ENCODE results near the gene CCBE1. TPM values are rescaled to one million over a fixed set of nuclear protein-coding genes. Genes with fewer than 3 reads are reported as not detected.

The CCBE1 gene
- total RNA-seq, 4 donors from 2014 or later = 2.2 to 7.7 (median 4.1) TPM

DNA sequence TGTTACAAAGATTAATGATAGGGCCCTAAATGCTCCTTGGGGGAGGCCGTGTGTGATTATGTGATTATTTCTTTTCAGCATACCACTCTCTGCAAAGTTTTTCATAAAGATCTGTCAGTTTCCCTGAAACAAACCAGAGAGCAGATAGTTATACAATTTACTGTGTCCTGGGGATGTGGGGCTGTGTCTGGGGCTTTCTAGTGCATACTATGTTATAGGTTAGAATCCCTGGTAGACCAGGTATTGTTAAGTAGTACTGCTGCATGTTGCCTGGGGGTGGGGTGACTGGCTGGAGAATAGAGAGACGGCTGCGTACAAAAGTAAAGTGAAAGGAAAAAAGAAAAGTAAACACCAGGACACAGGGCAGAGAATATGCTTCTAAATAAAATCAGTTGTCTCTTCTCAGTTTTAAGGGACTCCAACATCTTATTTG lies 3.3 kb upstream of the CCBE1 start:
- no peak for ATAC-seq
- no peaks in the 10 kb centered on the region for H3K9me3 ChIP-seq
- no peak overlapping the region for H3K4me3 ChIP-seq
- TF ChIP-seq EP300 (IDR thresholded peaks at IDR 0.05) (no peak), POLR2AphosphoS5 (IDR thresholded peaks at IDR 0.05) (no peak), POLR2A (IDR thresholded peaks at IDR 0.05) (no peak)
- TF ChIP-seq, protein P1, sequence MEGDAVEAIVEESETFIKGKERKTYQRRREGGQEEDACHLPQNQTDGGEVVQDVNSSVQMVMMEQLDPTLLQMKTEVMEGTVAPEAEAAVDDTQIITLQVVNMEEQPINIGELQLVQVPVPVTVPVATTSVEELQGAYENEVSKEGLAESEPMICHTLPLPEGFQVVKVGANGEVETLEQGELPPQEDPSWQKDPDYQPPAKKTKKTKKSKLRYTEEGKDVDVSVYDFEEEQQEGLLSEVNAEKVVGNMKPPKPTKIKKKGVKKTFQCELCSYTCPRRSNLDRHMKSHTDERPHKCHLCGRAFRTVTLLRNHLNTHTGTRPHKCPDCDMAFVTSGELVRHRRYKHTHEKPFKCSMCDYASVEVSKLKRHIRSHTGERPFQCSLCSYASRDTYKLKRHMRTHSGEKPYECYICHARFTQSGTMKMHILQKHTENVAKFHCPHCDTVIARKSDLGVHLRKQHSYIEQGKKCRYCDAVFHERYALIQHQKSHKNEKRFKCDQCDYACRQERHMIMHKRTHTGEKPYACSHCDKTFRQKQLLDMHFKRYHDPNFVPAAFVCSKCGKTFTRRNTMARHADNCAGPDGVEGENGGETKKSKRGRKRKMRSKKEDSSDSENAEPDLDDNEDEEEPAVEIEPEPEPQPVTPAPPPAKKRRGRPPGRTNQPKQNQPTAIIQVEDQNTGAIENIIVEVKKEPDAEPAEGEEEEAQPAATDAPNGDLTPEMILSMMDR (IDR thresholded peaks at IDR 0.05) = no peak
- H3K36me3 ChIP-seq = no peaks in the 10 kb centered on the region
- no peak overlapping the region for H3K27ac ChIP-seq
- peaks cover 0 to 41% (median 16%) of the 10 kb centered on the region in 3 donors for H3K4me1 ChIP-seq
- 53 to 78% methylated on average over 2 to 3 of the region's 3 CpGs for WGBS, 2 donors (ENCODE audit: low coverage in 1 of 2)
- peaks cover 38% of the 10 kb centered on the region for H3K27me3 ChIP-seq

DNA sequence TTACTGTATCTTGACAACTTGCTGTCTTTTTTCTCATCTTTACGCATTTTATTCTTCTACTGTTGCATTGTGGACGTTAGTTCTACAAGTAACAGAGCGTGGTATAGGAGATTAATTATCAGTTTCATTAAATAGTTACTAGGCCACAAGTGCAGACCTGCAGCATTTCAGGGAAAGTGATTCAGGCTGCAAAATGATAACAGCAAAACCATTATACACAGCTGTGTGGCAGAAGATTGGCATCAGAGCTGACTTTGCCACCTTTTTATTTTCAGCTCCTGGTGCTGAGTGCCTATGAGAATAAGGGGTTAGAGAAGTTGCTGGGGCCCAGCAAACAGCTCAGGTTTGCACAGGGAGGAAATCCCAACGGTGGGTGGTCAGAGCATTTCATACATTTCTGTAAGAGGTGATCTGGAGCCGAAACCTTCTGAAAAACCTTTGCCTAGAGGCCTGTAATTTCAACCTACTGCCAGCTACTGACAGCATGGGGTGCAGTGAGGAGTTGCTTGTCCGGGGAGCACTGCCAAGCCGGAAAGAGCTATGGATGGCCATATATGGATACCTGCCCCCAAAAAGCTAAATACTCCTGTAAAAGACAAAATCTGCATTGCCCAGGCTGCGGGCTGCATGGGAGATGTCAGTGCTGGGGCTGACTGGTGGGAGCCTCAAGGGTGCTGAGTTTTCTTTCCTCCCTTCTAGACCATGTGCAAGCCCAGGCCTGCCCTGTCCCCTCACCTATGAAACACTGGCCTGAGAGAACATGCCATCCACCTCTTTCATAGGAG lies 2.7 kb upstream of the CCBE1 start:
- H3K36me3 ChIP-seq = no peaks in the 10 kb centered on the region
- WGBS, 2 donors (ENCODE audit: low coverage in 1 of 2) = 72 to 78% methylated on average over 4 to 7 of the region's 8 CpGs
- TF ChIP-seq, protein P1 (IDR thresholded peaks at IDR 0.05) = no peak
- TF ChIP-seq POLR2AphosphoS5 (IDR thresholded peaks at IDR 0.05) (no peak), POLR2A (IDR thresholded peaks at IDR 0.05) (no peak), EP300 (IDR thresholded peaks at IDR 0.05) (no peak)
- no peak overlapping the region for H3K27ac ChIP-seq
- peaks cover 0 to 35% (median 16%) of the 10 kb centered on the region in 3 donors for H3K4me1 ChIP-seq
- H3K27me3 ChIP-seq = peaks cover 44% of the 10 kb centered on the region
- no peak for ATAC-seq
- H3K9me3 ChIP-seq = no peaks in the 10 kb centered on the region
- no peak overlapping the region for H3K4me3 ChIP-seq

DNA sequence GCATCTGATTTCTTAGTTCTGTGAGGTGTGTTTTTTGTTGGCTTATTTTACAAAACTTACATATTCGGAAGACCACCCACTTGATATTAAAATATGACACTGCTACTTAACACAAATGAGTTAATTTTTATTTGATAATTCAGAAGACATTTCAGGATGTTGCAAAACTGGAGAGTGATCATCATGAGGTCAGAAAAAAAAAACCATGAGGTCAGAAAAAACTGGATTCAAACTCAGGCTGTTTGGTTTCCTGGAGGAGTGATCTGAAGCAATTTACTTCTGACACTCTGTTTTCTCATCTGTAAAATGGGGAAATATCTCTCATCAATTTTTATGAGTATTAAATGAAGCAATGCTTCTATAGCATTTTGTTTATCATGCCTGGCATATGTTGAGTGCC lies 1.8 kb upstream of the CCBE1 start:
- Histone ChIP-seq H3K36me3 (no peaks in the 10 kb centered on the region), H3K27me3 (peaks cover 53% of the 10 kb centered on the region), H3K27ac (no peak overlapping the region), H3K9me3 (no peaks in the 10 kb centered on the region), H3K4me1 (peaks cover 0 to 32% (median 16%) of the 10 kb centered on the region in 3 donors), H3K4me3 (no peak overlapping the region)
- 92 to 100% methylated on average over 1 of the region's 1 CpG for WGBS, 2 donors (ENCODE audit: low coverage in 1 of 2)
- TF ChIP-seq, protein P1 (IDR thresholded peaks at IDR 0.05) = no peak
- no peak for TF ChIP-seq POLR2A (IDR thresholded peaks at IDR 0.05)
- no peak for TF ChIP-seq POLR2AphosphoS5 (IDR thresholded peaks at IDR 0.05)
- TF ChIP-seq EP300 (IDR thresholded peaks at IDR 0.05) = no peak
- ATAC-seq = no peak

DNA sequence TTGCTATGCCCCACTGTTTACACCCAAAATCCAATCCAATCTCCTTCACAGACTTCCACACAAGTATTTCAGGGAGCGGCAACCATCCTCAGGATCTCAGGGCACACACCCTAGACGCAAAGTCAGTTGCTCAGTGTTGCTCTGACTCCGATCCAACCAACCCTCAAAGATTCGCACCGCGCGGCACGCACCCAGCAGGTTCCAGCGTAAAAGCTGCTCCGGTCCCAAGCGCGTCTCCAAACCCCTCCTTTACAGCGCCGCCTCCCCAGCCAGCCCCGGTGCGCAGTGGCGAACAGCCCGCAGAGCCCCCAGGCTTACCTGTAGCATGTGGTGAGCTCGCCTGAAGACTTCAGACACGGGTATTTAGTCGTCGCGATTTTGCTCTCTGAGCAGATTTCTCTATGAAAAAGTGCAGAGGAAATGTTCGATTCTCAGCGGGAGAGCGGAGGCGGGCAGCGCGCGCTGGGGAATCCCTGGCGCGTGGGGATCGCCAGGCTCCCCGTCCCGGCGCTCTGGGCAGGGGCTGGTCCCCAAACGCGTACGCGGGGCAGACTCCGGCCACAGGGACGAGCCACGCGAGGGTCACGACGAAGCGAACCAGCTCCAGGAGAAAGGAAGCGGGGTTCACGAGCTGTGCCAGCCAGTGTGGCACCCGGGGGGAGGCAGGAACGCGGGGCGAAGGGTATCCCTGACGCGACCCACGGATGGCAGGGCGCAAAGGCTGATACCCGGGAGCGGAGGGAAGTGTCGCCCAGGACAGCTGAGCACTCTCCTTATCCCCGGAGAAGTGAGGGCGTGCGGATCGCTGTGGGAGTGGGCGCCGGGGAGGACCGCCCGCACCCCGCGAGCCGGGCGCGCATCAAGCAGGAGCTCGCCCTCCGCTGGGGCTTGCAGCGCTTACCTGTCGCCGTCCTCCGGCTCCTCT lies 650 bp downstream of the CCBE1 start:
- Histone ChIP-seq H3K4me3 (peak overlapping the region; percentile 16 to 53), H3K9me3 (no peaks in the 10 kb centered on the region), H3K27me3 (peaks cover 55% of the 10 kb centered on the region), H3K36me3 (no peaks in the 10 kb centered on the region), H3K27ac (peak overlapping the region in 1 of 4 donors; percentile 19), H3K4me1 (peaks cover 0 to 32% (median 16%) of the 10 kb centered on the region in 3 donors)
- ATAC-seq = no peak
- 20% methylated on average over 1 of the region's 79 CpGs; no CpG with 5 or more reads in 1 of the 2 donors for WGBS, 2 donors (ENCODE audit: low coverage in 1 of 2)
- TF ChIP-seq POLR2AphosphoS5 (IDR thresholded peaks at IDR 0.05) (no peak), POLR2A (IDR thresholded peaks at IDR 0.05) (no peak), EP300 (IDR thresholded peaks at IDR 0.05) (no peak)
- TF ChIP-seq, protein P1 (IDR thresholded peaks at IDR 0.05) = no peak
